Stomach (tissue), 4 donors: ENCODE results near the gene SLC5A10.

Source experiments
- CTCF ChIP-seq, 7 experiments: fragments of 450-650 bp in 4 of 7; fragments of 200-600 bp in 3 of 7; sonication (generic) in 3 of 7; IDR thresholded peaks; one replicate each; pipeline ENCODE4 v1.5.1; 2016 to 2019; ENCODE audit warnings: antibody characterized with exemption in 7 of 7, control low read depth in 2 of 7, mild to moderate bottlenecking in 1 of 7
- POLR2A ChIP-seq, 4 donors: fragments of 450-650 bp; IDR thresholded peaks; one replicate each; pipeline ENCODE4 v1.6.1; 2016; ENCODE audit warnings: antibody characterized with exemption in 4 of 4, control low read depth in 2 of 4, mild to moderate bottlenecking in 1 of 4, moderate library complexity in 1 of 4

GRCh38 chr17:18964018-18964351 is 12.0 kb downstream of the SLC5A10 start:
- TF ChIP-seq CTCF (IDR thresholded peaks at IDR 0.05) = no peak
- TF ChIP-seq POLR2A (IDR thresholded peaks at IDR 0.05) = no peak
